ENCODE results near the gene ZSCAN31.
A peak's percentile ranks its signal among the peaks of the same experiment; 100 is the strongest.
"Not testable (repeated sequence)": the region's sequence is repeated elsewhere in the genome, so short reads cannot be mapped to it uniquely, and the experiment has no call there.

ZSCAN31 gene

DNA sequence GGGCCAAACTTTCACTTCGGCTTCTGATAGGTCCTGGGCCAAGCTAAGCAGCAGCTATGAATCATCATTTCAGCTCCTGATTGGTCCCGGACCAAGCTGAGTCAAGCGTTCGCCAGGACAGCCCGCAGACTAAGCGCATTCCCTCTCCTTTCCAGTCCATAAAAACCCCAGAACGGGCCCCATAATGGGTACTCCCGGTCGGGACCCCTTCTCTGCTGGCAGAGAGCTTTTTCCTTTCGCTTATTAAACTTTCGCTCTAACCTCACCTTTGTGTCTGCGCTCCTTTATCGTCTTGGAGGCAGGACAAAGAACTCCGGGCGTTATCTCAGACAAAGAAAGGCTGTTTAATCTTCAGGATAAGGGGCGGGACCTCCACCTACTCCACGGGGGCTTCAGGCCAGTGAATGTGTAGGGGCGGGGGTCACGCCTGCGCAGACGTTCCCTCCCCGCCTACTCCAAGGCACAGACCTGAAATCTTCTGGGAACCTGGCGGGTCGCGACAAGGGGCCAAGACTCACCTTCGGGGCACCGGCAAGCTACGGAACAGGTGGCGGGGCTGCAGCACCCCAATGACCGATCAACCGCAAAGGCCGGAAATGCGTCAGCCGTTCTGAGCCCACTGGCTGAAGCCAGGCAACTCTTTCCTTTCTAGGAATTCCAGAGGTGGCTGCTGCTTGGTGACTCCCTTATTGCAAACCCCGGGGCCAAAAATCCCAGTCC is at the start of gene ZSCAN31:
ZSCAN31 (minus strand) TSS at position 585 of the 720 bp plus-strand sequence. CDS start 6,465 bp downstream, outside the sequence.
- DNase-seq: peak; percentile 97

DNA sequence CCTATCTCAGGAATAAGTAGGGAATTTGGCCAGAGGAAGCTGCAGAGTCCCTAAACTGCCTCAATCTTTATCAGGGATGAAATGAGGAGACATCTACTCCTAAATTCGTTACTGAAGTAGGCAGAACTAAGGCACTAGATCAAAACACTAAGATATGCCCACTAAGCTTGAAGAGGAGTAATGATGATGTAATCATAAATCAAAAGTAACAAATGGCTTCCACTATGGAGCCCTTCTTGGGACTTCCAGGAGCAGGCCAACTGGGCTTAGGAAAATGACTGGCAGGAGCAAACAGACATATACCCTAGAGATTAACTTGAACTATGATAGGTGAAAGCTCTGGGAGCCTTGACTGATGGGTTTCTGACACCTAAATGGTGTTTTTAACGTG is 48.2 kb upstream of the ZSCAN31 start:
- DNase-seq: no peak

DNA sequence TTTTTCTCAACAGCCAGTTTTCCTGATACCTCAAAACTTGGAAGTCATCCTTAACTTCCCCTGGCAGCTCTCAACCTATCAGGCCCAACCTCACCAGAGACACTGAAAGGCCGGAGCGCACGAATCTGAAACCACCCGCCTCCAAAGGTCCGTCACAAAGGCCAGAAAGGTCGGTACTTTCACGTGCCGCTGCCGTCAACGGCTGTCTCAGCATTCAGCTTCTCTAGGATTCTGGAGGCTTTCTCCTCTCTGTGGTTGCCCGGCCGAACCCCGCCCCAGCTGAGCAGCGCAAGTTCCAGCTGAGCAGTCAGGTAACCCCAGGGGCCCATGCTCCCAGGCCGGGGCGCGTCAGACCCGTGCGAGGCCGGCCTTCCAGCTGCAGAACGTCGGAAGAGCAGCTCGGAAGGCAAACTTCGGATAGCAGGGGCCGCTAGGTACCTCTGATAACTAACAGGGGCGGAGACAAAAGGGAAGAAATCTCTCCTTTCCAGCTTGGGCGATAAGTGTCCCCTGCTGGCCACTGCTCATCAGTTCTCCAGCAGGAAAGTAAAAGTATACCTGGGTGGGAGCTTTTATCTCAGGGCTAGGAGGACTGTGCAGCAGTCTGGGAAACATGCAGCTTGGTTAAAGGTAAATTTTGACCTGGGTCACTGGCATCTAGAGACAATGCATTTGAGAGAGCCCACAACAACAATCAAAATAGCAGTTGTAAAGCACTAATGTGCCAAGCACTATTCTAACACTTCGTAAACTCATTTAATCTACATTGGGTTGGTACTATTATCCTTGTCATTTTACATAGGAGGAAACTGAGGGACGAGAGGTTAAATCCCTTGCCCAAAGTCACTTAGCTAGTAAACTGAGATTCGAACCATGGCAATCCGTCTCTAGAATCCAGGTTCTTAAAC is 47.5 kb upstream of the ZSCAN31 start:
- DNase-seq: peak; percentile 16

DNA sequence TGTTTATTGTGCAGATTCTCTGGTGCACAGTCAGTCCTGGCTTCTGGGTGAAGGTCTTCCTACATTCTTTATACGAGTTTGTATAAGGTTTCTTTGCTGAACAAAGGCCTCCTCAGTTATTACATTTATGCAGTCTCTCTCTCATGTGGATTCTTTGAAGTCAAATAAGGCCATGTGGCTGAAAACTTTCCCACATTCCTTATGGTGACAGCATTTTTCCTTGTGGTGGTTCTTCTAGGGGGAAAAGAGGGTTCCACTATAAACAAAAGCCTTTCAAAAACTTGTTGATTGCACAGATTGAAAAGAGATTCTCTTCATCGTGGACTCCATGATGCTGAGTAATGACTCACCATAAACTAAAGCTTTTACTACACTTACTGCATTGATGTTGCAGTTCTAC is 44.4 kb upstream of the ZSCAN31 start:
- no peak for DNase-seq

DNA sequence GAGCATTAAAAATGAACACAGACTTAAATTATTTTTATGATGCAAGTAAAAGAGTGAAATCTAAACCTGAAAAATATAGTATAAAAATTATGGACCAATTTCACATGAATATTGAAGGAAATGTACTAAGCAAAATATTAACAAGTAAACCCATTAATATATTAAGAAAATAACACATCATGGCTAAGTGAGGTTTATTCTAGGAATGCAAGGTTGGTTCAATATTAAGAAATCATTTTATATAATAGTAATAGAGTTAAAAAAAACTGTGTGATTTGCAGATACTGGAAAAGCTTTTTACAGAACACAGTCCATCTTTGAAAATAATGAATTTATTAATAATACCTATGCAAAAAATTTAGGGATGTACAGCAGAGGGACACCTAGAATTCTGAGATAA is 42.7 kb upstream of the ZSCAN31 start:
- DNase-seq: no peak

DNA sequence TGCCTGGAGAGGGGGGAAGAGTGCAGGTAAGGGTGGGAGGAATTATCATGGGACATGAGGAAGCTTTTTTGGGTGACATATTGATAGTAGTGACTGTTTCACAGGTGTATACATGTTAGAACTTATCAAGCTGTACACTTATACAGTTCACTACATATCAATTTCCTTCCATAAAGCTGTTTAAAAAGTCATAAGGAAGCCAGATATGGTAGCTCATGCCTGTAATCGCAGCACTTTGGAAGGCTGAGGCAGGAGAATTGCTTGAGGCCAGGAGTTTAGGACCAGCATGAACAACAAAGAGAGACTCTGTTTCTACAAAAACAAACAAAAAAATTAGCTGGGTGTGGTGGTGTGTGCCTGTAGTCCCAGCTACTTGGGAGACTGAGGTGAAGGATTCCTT is 41.9 kb upstream of the ZSCAN31 start:
- no peak for DNase-seq

DNA sequence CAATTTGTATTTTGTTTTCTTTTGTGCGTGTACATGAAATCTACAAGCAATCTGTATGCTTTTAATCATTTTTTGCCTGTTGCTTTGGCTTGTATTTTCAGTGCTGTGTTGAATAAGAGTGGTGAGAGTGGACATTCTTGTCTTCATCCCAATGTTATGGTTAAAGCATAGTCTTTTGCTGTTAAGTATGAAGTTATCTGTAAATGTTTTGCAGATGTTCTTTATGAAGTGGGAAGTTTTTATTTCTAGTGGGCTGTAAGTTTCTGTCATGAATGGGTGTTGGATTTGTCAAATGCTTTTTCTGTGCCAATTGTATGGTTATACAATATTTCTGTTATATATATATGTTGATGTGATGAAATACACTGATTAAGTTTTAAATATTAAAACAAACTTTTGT is 38.0 kb upstream of the ZSCAN31 start:
- no peak for DNase-seq

DNA sequence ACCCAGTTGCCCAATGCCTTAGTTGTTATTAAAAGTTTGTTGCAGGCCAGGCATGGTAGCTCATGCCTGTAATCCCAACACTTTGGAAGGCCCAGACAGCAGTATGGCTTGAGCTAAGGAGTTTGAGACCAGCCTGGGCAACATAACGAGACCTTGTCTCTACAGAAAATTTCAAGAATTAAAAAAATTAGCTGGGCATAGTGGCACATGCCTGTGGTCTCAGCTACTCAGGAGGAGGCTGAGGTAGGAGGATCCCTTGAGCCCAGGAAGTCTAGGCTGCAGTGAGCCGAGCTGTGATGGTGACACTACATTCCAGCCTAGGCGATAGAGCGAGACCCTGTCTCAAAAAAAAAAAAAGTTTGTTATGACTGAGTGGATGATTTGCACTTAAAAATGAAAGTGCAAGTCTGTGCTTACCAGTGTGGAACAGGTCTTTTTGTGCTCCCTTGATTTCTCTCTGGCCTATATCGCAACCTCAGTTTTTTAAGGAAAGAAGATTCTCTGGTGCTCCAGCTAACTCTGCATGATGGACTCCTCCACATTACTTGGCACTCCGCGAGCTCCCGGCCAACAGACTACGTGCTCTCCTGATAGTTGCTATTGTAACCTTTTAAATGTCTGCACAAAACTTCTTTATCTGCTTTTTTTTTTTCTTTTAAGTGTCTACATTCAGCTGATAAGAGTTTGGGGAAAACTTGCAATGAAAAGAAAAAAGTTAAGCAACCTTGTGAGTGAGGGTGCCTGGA is 35.9 kb upstream of the ZSCAN31 start:
- no peak for DNase-seq

DNA sequence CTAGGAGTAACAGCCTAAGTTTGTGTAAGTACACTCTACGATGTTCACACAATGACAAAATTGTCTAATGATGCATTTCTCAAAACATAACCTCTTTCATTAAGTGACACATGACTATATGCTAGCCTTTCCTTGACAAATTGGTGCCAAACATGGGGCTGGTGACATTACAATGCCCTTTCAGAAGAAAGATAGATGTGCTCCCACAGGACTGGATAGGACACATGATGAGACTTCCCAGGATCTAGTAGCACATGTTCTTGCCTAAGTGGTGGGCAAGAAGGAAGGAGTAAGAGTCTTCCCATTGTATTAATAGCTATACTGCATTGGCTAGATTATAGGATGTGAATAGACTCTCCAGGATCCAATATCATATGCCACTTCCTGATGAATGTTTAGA is 35.3 kb upstream of the ZSCAN31 start:
- no peak for DNase-seq

DNA sequence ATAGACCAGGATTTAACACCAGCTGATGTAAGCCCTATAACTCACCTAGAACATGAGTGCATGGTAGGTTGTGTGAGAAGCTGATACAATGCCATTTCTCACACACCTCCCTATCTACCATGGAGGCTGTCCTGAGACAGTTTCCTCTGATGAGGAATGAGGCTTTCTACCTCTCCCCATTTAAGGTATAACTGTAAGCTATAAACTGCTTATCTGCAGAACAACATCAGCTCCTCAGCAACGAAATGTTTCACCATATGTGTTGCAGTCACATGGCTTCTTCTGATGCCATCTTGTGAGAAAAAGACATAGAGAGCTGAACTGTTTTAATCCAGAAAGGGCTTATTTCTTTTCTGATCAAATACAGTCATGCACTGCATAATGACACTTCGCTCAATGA is 34.5 kb upstream of the ZSCAN31 start:
- no peak for DNase-seq

DNA sequence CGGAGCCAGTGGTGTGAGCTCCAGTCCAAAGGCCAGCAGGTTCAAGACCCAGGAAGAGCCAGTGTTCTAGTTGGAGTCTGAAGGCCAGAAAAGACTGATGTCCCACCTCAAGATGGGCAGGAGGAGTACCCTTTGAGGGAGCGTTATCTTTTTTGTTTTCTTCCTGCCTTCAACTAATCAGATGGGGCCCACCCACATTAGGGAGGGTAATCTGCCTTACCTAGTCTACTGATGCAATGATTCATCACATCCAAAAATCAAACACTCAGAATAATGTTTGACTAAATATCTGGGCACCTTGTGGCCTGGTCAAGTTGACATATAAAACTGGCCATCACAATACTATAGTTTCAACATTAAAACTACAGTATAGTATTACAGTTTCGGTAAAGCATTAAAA is 33.5 kb upstream of the ZSCAN31 start:
- DNase-seq: no peak

DNA sequence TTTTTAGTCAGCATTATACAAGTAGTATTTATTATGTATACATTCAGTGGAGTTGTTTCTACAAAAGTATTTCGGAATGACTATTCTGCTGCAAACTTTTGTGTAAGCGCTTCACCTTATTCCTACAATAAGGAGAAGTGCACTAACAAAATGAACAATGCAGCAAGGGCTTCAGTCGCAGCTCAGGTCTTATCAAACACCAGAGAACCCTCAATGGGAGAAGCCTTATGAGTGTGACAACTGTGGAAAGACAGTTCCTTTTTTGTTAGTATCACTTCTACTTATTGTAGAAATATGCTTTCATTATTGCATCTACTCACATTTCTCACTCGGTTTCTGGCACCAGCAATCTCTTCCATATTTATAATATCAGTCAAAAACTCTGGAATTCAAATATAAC is 32.6 kb upstream of the ZSCAN31 start:
- no peak for DNase-seq

DNA sequence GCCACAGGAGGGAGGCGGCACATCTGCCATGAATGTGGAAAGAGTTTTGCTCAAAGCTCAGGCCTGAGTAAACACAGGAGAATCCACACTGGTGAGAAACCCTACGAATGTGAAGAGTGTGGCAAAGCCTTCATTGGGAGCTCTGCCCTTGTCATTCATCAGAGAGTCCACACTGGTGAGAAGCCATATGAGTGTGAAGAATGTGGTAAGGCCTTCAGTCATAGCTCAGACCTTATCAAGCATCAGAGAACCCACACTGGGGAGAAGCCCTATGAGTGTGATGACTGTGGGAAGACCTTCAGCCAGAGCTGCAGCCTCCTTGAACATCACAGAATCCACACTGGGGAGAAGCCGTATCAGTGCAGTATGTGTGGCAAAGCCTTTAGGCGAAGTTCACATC is 29.6 kb upstream of the ZSCAN31 start:
- DNase-seq: not testable (repeated sequence)

DNA sequence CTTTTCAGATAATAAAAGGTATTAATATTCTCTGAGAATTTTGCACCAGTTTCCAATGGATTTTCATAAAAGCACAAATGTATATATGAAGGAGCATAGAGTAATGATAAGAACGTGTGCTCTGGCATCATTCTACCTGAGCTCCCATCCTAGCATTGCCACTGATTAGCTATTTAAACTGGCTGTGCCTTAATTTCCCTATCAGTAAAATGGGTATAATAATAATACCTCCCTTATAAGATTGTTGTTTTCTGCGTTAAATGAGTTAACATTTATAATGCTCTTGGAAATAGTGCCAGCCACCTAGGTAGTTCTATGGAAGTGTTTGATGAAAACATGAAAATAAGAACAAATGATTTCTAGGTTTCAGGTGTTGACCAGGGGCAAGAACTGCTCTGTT is 25.0 kb upstream of the ZSCAN31 start:
- no peak for DNase-seq

DNA sequence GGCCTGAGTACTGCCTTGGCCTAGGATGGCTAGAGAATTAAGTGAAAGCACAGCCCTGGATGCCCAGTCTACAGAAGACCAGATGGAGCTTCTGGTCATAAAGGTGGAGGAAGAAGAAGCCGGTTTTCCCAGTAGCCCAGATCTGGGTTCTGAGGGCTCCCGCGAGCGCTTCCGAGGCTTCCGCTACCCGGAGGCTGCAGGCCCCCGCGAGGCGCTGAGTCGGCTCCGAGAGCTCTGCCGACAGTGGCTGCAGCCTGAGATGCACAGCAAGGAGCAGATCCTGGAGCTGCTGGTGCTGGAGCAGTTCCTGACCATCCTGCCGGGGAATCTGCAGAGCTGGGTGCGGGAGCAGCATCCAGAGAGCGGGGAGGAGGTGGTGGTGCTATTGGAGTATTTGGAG is 23.6 kb upstream of the ZSCAN31 start:
- not testable (repeated sequence) for DNase-seq

DNA sequence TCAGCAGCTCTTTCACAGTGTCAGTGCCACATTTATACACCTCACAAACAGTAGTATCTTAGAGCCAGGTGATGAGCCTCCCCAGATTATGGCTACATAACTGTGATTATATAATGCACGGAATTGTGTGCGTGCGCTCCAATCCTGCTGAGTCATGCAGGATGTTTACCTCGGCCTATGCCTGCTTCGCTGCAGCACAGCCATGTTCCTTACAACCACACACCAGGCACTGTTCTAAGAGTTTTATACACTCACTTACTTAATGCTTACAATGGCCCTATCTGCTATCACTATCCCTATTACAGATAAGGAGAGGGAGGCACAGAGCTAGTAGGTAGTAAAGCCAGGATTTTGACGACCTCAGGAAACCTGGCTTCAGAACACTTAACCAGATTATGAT is 21.1 kb upstream of the ZSCAN31 start:
- no peak for DNase-seq

DNA sequence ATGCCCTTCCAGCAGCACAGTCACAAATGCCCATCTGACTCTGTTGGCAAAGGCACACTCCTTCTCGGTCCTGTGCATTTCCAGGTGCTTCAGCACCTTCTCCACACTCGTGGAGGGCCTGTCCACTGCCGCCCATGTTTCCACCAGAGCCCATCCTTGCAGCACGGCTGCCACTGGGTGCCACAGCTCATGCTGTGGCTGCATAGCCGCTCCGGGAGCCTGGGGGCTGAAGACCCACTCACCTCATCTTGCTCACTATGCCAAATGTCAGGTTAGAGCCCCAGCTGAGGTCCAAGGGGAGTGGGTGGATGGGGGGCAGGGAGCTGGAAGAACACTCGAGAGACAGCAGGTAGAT is 20.7 kb upstream of the ZSCAN31 start:
- DNase-seq: no peak

DNA sequence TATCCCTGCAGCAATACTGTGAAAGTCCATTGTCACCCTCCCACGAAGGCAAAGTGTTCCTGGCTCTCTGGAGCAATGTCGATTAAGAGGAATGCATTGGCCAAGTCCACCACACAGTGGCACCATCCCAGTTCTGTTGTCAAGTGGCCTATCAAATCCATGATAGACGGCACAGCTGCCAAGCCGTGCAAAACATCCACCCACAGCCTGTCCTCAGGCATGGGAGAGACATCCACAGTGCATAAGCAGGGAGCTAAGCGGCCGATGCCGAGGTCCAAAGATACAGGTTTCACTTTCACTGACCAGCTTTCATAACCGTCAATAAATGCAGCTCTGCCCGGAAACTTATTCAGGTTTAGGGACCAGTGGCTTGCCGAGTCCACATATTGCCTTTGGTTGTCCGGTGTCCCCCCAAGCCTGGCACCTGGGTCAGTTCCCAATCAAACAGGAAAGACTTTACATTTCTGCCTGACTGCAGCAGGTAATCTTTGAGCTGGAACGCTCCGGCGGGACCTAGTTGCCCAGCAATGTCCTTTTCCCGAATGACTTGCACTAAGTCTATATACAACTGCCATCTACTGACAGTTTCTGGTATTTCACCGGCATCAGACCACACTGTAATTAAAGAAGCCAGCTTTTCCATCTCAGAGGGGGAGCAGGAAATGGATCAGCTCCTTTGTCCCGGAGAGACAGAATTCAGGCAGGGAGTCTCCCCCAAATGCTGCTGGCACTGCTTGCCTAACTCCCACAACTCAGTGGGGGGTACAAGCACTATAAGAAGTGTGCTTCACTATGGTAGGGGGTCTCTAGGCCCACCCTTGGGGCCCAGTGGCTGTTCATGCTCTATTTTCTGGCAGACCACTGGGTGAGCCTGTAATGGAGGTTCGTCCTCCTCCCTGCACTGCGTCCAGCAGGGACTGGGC is 20.1 kb upstream of the ZSCAN31 start:
- peak; percentile 80 for DNase-seq

DNA sequence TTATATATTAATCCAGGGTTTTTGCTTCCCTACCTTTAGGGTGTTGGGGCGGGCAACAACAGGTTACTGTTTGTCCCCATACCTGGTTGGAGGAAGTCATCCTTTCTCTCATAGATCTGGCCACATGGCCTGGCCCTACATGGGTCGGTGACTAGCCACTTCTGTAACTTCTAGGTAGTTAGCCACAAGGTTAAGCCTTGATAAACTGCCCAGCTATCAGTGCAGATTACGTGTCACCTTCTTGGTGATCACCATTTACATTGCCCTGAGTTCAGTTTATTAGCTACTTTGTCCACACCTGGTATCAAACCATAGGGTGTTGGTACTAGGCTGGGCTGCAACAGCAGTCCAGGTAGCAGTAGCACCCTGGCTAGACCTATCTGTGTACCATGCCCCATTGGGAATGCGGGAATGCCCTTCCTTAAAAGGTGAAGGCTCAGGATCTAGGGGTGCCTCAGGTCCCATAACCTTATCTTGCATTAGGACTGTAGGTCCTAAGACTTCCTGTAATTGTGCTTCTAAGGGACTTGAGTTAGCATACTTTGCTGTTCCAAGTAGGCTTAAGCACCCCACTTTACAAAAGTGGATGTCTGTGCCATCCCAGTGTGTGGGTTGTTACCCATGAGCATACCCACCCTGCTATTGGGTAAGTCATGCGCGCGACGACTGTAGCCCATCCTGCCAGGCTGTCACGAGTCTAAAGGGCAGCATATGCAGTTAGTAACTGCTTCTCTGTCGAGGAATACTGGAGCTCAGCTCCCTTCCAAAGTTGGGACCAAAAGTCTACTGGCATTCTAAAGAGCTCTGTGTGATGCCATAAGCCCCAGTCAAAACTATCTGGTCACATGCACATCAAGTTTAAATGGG is 19.0 kb upstream of the ZSCAN31 start:
- DNase-seq: no peak

DNA sequence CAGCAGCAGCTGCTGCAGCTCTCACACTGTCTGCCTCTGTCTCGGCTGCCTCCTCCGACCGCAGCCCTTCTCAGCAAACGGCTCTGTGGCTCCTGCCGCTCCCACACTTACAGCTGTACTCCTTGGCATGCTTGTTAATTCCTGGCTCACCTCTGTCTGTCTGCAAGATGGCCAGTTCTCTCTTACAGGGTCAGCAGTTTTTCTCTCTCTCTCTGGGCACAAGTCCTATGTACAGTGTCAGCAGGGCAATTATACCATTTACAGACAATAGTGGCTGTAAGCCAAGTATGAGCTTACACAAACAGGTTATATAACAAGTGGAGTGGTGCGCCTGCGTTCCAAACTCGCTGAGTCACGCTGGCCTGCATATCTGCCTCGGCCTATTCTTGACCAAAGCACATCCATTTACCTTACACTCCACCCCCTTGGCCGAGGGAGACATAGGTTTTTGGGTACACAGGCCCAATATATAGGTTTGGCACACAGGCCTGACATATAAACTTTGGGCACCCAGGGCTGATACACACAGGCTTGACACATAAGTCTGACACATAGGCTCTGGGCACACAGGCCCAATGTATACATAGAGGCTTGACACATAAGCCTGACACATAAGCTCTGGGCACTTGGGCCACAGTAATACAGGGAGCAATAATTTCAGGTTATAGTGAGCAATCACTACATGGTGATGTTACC is 18.2 kb upstream of the ZSCAN31 start:
- no peak for DNase-seq

DNA sequence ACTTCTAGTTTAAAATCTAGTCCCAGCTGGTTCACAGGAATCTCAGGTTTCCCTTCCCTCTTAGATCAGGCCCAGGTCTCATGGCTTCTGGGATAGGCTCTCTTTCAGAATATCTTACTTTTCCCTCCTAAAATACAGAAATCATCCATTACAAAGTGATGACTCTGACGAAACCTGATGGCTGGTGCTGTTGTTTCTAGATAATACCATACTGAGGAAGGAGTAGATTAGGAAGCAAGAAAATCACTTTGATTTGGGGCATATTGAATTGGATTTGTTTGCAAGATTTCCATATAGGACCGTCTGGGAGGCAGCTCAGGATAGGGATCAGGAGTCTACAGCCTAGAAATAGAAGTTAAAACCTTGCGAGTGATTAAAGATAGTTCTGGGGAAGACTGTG is 17.4 kb upstream of the ZSCAN31 start:
- no peak for DNase-seq

Measured in amniotic stem cell (primary cell).